ENCODE results near the gene IRAG1. TPM values are rescaled to one million over a fixed set of nuclear protein-coding genes. Genes with fewer than 3 reads are reported as not detected.

The IRAG1 gene
- 5.2 TPM for total RNA-seq
- long read RNA-seq, partial matches to known transcripts, result 4 of 9 reads
- long read RNA-seq, other reads (novel, unspliced or antisense), result 5 of 9 reads

- peak; percentile 84 for ATAC-seq
- DNase-seq, result peak; percentile 75
- intact Hi-C loops (cut with micrococcal nuclease), result no loop called here
Observed at GRCh38 chr11:10693509-10694081, at the start of gene IRAG1. IRAG1 (minus strand) TSS chr11:10693755; CDS start chr11:10693602, 153 bp downstream.

GRCh38 chr11:10742460-10743208, 49.1 kb upstream of the IRAG1 start:
- intact Hi-C loops (cut with micrococcal nuclease), result no loop called here
- ATAC-seq (no peak), DNase-seq (no peak)

GRCh38 chr11:10735481-10736475, 42.2 kb upstream of the IRAG1 start:
- ATAC-seq (peak; percentile 100), DNase-seq (peak; percentile 97)
- intact Hi-C loops (cut with micrococcal nuclease), result loop anchor here (2.0 to 10.0 kb wide), 3 partner anchors 91 to 329 kb away; no protein-coding TSS in a partner anchor

GRCh38 chr11:10731064-10731680, 37.6 kb upstream of the IRAG1 start:
- intact Hi-C loops (cut with micrococcal nuclease), result loop anchor here (10.0 kb wide), 1 partner anchor 86 kb away; no protein-coding TSS in a partner anchor
- no peak for ATAC-seq
- DNase-seq, result no peak

- intact Hi-C loops (cut with micrococcal nuclease), result loop anchor here (10.0 kb wide), 1 partner anchor 85 kb away; no protein-coding TSS in a partner anchor
- no peak for DNase-seq
- no peak for ATAC-seq
Observed at GRCh38 chr11:10730151-10730550, 36.6 kb upstream of the IRAG1 start.

- DNase-seq (no peak), ATAC-seq (no peak)
- intact Hi-C loops (cut with micrococcal nuclease), result no loop called here
Observed at GRCh38 chr11:10728789-10729472, 35.4 kb upstream of the IRAG1 start.

GRCh38 chr11:10728154-10728553, 34.6 kb upstream of the IRAG1 start:
- ATAC-seq (no peak), DNase-seq (no peak)
- intact Hi-C loops (cut with micrococcal nuclease), result no loop called here

- ATAC-seq (no peak), DNase-seq (no peak)
- intact Hi-C loops (cut with micrococcal nuclease), result no loop called here
Observed at GRCh38 chr11:10727146-10727851, 33.7 kb upstream of the IRAG1 start.

- ATAC-seq (no peak), DNase-seq (no peak)
- intact Hi-C loops (cut with micrococcal nuclease), result no loop called here
Observed at GRCh38 chr11:10725907-10726253, 32.3 kb upstream of the IRAG1 start.

GRCh38 chr11:10725114-10725906, 31.8 kb upstream of the IRAG1 start:
- ATAC-seq (peak; percentile 48), DNase-seq (no peak)
- intact Hi-C loops (cut with micrococcal nuclease), result no loop called here

GRCh38 chr11:10722307-10722706, 28.8 kb upstream of the IRAG1 start:
- DNase-seq (no peak), ATAC-seq (no peak)
- intact Hi-C loops (cut with micrococcal nuclease), result no loop called here

GRCh38 chr11:10720881-10721376, 27.4 kb upstream of the IRAG1 start:
- intact Hi-C loops (cut with micrococcal nuclease), result no loop called here
- no peak for ATAC-seq
- DNase-seq, result no peak

- no peak for ATAC-seq
- intact Hi-C loops (cut with micrococcal nuclease), result no loop called here
- no peak for DNase-seq
Observed at GRCh38 chr11:10719616-10720015, 26.1 kb upstream of the IRAG1 start.

GRCh38 chr11:10716543-10717259, 23.1 kb upstream of the IRAG1 start:
- no peak for ATAC-seq
- intact Hi-C loops (cut with micrococcal nuclease), result no loop called here
- no peak for DNase-seq

GRCh38 chr11:10716122-10716521, 22.6 kb upstream of the IRAG1 start:
- ATAC-seq (no peak), DNase-seq (no peak)
- intact Hi-C loops (cut with micrococcal nuclease), result no loop called here

- DNase-seq, result no peak
- ATAC-seq, result no peak
- intact Hi-C loops (cut with micrococcal nuclease), result no loop called here
Observed at GRCh38 chr11:10715571-10715970, 22.0 kb upstream of the IRAG1 start.

Measured in left ventricle myocardium superior (tissue), 1 donor.